ENCODE results near the gene PPP1R26.

PPP1R26 gene

DNA sequence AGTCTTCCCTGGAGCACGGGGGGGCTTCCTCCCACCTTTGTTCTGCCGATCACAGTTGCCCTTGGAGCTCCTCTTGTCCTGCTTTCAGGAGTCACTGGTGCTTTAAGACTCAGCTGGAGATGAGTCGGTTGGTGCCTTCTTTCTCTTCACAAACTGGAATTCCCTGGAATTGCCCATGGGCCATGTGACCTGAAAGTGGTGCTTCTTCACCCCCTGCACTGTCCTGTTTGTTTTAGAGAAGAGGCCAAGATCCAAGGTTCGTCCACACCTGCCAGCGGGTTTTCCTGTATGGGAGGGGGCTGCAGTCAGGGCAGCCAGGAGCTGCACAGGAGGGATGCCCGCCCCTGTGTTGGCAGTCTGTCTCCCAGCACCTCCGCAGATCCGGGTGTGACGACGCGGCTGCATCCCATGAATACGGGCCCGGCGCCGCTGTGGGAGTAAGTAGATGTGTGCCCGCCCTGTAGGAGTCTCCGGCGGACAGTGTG lies 11.4 kb downstream of the PPP1R26 start:
- TF ChIP-seq, protein P1, sequence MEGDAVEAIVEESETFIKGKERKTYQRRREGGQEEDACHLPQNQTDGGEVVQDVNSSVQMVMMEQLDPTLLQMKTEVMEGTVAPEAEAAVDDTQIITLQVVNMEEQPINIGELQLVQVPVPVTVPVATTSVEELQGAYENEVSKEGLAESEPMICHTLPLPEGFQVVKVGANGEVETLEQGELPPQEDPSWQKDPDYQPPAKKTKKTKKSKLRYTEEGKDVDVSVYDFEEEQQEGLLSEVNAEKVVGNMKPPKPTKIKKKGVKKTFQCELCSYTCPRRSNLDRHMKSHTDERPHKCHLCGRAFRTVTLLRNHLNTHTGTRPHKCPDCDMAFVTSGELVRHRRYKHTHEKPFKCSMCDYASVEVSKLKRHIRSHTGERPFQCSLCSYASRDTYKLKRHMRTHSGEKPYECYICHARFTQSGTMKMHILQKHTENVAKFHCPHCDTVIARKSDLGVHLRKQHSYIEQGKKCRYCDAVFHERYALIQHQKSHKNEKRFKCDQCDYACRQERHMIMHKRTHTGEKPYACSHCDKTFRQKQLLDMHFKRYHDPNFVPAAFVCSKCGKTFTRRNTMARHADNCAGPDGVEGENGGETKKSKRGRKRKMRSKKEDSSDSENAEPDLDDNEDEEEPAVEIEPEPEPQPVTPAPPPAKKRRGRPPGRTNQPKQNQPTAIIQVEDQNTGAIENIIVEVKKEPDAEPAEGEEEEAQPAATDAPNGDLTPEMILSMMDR (IDR thresholded peaks at IDR 0.05; ENCODE audit: unreplicated experiment in 3 of 3) = no peak
- H3K9me3 Mint-ChIP-seq = no peaks in the 10 kb centered on the region
- no peak overlapping the region for H3K27ac Mint-ChIP-seq
- H3K4me3 Mint-ChIP-seq = no peak overlapping the region
- peaks cover 5% of the 10 kb centered on the region for H3K36me3 Mint-ChIP-seq (ENCODE audit: low read depth)
- no peaks in the 10 kb centered on the region for H3K4me1 Mint-ChIP-seq
- H3K27me3 Mint-ChIP-seq (ENCODE audit: low read depth) = no peaks in the 10 kb centered on the region

DNA sequence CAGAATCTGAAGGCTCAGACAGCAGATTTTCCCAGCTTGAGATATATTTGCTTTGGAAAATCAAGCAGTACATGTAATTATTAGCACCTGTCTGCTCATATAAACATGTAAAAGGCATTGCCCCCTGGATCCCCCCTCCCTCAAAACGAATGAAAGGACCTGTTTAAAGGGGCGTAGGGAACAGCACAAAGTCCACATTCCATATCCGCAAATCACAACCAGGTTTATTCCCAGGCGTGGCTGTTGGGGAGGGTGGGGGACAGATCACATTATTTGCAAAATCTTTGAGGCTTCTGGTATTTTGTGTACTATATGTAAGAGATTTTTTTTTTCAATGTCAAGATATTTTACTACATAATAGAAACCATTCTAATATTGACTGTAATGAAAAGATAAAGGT lies 12.2 kb downstream of the PPP1R26 start:
- Mint-ChIP-seq H3K27ac (no peak overlapping the region), H3K36me3 (ENCODE audit: low read depth) (peaks cover 3% of the 10 kb centered on the region), H3K4me1 (no peaks in the 10 kb centered on the region), H3K27me3 (ENCODE audit: low read depth) (no peaks in the 10 kb centered on the region), H3K9me3 (no peaks in the 10 kb centered on the region), H3K4me3 (no peak overlapping the region)
- TF ChIP-seq, protein P1 (IDR thresholded peaks at IDR 0.05; ENCODE audit: unreplicated experiment in 3 of 3) = no peak

DNA sequence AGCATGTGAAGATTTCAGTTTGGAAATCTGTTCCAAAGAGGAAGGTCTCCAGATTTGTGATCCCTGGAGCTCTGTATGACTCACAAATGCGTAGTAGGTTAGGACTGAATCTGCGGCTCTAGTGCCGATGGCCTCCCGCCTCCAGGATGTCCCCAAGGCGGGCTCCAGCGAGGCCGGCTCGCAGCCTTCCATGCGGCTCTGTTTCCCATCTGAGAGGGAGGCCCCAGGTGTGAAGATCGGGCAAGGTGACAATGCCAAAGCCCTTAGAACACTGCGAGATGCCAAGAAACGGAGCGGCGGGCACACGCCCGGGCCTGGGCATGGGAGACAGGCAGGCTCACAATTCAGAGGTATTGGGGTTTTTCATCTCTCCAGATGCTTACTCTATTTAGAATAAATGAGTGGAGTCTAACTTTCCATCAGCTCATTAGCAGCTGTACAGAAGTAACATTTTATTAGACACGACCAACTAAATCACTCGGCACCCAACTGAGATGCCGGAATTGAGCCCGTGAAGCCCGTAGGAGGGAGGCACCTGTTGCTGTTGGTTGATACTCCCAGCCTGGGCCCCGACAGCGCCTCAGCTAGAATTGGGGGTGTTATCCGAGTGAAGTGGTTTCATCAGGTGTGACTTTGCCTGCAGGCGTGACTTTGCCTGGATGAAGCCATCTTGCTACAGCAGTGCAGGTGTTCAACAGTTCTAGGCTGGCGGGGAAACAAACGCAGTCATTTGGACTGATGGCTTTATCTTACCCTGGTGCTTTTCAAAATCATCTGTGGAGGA lies 13.5 kb downstream of the PPP1R26 start:
- H3K4me3 Mint-ChIP-seq = no peak overlapping the region
- H3K27me3 Mint-ChIP-seq (ENCODE audit: low read depth) = no peaks in the 10 kb centered on the region
- TF ChIP-seq, protein P1 (IDR thresholded peaks at IDR 0.05; ENCODE audit: unreplicated experiment in 3 of 3) = no peak
- no peaks in the 10 kb centered on the region for H3K4me1 Mint-ChIP-seq
- H3K27ac Mint-ChIP-seq = no peak overlapping the region
- H3K36me3 Mint-ChIP-seq (ENCODE audit: low read depth) = peaks cover 3% of the 10 kb centered on the region
- H3K9me3 Mint-ChIP-seq = no peaks in the 10 kb centered on the region

DNA sequence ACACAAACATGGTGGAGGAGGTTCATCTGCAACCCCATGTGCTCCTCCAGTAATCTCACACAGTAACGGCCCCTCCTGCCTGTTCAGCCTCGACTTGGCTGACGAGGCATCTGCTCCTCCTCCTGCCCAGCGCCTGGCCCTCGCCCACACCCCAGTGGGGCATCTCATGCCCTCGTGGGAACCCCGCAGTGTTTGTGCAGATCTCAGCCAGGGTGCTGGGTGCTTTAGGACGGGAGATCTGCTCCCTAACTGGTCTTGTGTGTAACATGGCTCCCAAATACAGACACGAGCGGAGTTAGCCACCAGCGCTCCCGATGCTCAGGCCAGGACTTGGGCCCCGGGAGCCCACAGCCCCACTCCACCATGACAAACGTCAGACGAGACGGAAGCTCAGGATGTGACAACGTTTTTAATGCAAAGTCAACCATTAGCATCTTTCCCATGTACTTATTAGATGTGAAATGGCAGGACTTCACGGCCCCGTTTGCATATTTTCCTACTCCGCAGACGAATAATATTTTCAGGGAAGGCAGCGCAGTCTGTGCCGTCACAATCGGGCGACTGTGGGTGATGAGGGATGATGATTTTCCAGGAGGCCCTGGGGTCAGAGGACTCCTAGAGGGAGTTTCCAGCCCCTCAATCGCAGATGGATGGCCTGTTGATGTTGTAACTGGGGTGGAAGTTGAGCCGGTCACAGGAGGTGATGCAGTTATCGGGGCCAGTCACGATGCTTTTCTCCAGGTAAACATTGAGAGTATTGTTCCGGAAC lies 15.4 kb downstream of the PPP1R26 start:
- Mint-ChIP-seq H3K27ac (no peak overlapping the region), H3K27me3 (ENCODE audit: low read depth) (no peaks in the 10 kb centered on the region), H3K4me1 (no peaks in the 10 kb centered on the region), H3K4me3 (no peak overlapping the region), H3K36me3 (ENCODE audit: low read depth) (no peaks in the 10 kb centered on the region), H3K9me3 (no peaks in the 10 kb centered on the region)
- TF ChIP-seq, protein P1 (IDR thresholded peaks at IDR 0.05; ENCODE audit: unreplicated experiment in 3 of 3) = no peak

DNA sequence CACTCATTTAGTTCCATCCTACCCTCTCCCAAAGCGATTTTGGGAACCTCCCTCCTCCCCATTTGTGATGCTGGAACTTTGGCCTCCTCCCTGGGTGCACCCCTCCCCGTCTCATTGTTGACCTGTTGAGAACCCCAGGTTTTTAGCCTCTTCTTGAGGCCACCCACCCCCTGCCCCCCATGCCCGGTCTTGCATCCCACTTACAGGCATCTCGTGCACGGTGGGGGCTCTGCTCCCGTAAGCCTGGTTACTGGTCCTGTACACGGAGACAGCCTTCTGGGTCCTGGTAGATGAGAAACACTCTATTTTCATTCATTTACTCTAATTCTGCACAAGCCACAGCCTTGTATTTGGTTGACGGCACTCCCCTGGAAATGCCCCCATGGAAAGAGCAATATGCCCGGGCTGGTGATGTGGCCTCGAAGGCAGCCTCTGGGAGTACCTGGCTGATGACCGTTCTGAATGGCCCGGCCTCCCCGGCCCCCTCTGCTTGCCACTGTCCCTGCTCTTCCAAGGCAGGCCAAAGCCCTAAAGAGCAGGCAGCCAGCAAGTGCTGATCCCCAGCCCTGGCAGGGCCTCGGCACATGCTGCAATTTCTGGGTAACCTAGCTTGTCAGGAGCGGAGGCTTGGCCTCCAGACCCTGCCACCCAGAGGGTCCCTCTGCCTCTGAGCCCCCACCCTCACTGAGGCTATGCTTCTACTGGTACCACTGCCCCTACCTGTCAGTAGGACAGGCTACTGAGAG lies 19.0 kb downstream of the PPP1R26 start:
- Mint-ChIP-seq H3K36me3 (ENCODE audit: low read depth) (peaks cover 10% of the 10 kb centered on the region), H3K4me1 (peaks cover 5% of the 10 kb centered on the region), H3K27me3 (ENCODE audit: low read depth) (no peaks in the 10 kb centered on the region), H3K4me3 (peak overlapping the region; percentile 82 to 94 (median 93)), H3K27ac (peak overlapping the region in 1 of 3 experiments; percentile 71), H3K9me3 (no peaks in the 10 kb centered on the region)
- TF ChIP-seq, protein P1 (IDR thresholded peaks at IDR 0.05; ENCODE audit: unreplicated experiment in 3 of 3) = no peak
